Activated naive CD4-positive, alpha-beta T cell treated with anti-CD3 and anti-CD28 coated beads, Interleukin-2, amount 50 U/mL, for 24 hours (primary cell): ENCODE measurements around the gene NMNAT3.

Experiments
- H3K27ac Mint-ChIP-seq: one replicate; pipeline ENCODE4 v1.8.0; 2021; ENCODE audit warnings: mild to moderate bottlenecking, mixed read lengths
- H3K27me3 Mint-ChIP-seq: one replicate; pipeline ENCODE4 v1.8.0; 2021; ENCODE audit warnings: mixed read lengths
- H3K36me3 Mint-ChIP-seq: one replicate; pipeline ENCODE4 v1.8.0; 2021; ENCODE audit warnings: mixed read lengths
- H3K4me1 Mint-ChIP-seq: one replicate; pipeline ENCODE4 v1.8.0; 2021; ENCODE audit warnings: mixed read lengths
- H3K4me3 Mint-ChIP-seq: one replicate; pipeline ENCODE4 v1.8.0; 2021; ENCODE audit warnings: mild to moderate bottlenecking, mixed read lengths
- H3K9me3 Mint-ChIP-seq: one replicate; pipeline ENCODE4 v1.8.0; 2021; ENCODE audit warnings: mixed read lengths

NMNAT3 gene

DNA sequence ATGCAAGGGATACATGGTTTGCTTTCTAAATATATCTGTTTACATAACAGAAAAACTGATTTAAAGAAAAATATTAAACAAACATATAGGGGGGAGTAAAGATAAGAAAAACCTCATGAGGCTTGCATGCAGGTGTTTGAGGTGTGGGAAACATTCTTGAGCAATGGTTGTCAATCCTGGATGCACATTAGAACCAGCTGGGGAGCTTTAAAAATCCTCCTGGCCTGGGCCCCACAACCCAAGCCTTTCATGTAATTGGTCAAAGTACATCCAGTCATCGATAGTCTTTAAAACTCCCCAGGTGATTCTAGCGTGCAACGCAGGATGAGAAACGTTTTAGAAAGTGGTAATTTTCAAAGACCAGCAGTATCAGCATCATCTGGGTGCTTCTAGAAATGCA is 18.3 kb downstream of the NMNAT3 start:
- H3K27ac Mint-ChIP-seq = no peak overlapping the region
- H3K9me3 Mint-ChIP-seq = no peaks in the 10 kb centered on the region
- H3K27me3 Mint-ChIP-seq = no peaks in the 10 kb centered on the region
- no peak overlapping the region for H3K4me3 Mint-ChIP-seq
- peaks cover 9% of the 10 kb centered on the region for H3K36me3 Mint-ChIP-seq
- H3K4me1 Mint-ChIP-seq = no peaks in the 10 kb centered on the region

DNA sequence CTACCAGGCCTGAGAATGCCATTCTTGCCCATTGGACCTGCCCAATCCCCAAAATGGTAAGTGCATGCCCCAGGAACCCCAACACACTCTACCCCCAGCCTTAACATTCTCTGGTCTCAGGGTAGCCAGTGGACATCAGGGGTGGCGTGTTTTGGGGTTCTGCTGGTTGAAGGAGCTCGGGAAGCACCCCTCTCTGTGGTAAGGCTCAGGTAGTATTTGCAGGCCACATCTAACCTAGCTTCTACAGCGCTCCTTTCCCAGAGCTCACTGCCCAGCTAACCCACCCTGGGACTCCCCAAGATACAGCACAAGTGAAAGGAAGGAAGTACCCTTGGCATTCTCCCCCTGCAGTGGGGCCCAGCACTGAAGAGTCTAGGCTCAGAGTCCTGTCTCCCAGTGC is 19.8 kb downstream of the NMNAT3 start:
- H3K27me3 Mint-ChIP-seq = no peaks in the 10 kb centered on the region
- H3K36me3 Mint-ChIP-seq = peaks cover 9% of the 10 kb centered on the region
- H3K4me3 Mint-ChIP-seq = no peak overlapping the region
- H3K4me1 Mint-ChIP-seq = no peaks in the 10 kb centered on the region
- H3K9me3 Mint-ChIP-seq = no peaks in the 10 kb centered on the region
- H3K27ac Mint-ChIP-seq = no peak overlapping the region

- Mint-ChIP-seq H3K4me3 (no peak overlapping the region), H3K27ac (no peak overlapping the region), H3K9me3 (no peaks in the 10 kb centered on the region), H3K27me3 (no peaks in the 10 kb centered on the region), H3K36me3 (peaks cover 9% of the 10 kb centered on the region), H3K4me1 (no peaks in the 10 kb centered on the region)
Observed at GRCh38 chr3:139657434-139657833, 20.3 kb downstream of the NMNAT3 start.

DNA sequence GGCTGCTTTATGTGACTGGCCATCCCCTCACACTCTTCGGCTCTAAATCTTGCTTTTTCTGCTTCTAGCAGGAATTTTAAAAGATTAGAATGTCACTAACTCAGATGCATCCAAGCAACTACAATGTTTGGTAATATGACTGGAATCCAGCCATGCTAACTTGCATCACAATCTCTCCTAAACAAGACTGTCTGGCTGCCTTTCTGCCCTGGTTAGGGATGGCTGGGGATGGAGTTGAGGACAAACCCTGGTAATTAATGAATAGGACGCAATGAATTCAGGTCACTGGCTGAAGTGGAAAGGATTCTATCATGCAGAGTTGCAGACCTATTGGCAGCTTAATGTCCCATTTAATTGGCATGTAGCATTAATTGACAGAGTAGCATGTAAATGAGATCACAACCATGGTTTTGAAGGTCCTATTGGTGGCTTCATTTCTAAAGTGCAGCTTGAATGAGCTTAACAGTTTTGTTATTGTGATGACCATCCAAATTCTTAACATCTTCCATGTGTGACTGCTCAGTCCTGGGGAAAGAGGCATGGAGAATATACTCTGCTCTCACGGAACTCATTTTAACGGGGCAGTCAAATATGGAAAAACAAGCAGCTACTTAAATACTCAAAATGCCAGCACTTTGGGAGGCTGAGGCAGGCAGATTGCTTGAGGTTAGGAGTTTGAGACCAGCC is 21.7 kb downstream of the NMNAT3 start:
- Mint-ChIP-seq H3K27ac (no peak overlapping the region), H3K4me1 (no peaks in the 10 kb centered on the region), H3K9me3 (no peaks in the 10 kb centered on the region), H3K36me3 (peaks cover 7% of the 10 kb centered on the region), H3K4me3 (no peak overlapping the region), H3K27me3 (no peaks in the 10 kb centered on the region)

DNA sequence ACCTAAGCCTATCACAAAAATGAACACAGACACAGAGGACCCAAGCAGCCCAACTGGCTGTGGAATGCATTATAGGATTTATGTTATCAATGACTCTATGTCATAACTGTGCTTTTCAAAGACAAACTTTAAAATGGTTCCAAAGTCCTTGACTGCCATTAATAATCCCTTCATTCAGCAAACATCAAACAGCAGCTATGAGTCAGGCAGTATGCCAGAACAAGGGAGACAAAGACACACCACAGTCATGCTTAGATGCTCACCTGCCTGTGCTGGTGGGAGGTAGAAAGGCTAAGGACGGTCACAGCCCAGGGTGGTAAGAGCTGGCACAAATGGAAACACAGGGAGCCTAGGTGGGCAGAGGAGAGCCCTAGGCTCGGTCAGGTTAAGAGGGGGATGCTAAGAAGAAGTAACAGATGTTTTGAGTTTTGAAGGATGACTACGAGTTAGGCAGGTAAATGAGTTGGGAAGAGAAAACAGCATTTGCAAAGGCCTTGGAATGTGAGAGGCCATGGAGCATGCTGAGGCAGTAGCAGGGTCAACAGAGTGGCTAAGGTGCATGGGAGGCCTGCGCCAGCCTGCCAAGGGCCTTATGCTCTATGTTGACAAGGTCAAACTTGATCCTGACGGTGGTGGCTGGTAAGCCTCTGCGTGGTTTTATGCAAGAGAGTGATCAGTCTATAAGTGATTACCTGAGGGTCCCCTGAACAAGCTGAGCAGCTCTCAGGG is 23.0 kb downstream of the NMNAT3 start:
- Mint-ChIP-seq H3K36me3 (peaks cover 3% of the 10 kb centered on the region), H3K27ac (no peak overlapping the region), H3K27me3 (no peaks in the 10 kb centered on the region), H3K4me3 (no peak overlapping the region), H3K9me3 (no peaks in the 10 kb centered on the region), H3K4me1 (no peaks in the 10 kb centered on the region)

DNA sequence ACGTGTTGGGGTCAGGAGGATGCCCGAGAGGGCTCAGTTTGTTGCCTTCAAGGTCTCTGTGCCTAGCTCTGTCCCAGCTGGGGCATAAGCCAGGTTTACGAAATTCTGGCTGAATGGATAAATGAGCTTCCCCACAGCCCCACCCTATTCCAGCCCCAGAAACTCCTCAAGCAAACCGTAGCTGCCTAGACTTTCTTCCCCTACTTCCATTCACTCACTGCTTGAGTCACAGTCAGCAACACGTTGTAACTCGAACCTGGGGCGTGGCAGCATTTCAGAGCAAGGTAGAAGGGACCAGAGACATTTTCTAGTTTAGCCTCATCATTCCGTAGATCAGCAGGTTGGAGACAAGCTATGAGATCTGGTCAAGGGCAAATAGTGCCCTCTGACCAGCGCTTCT is 24.2 kb downstream of the NMNAT3 start:
- H3K27me3 Mint-ChIP-seq = no peaks in the 10 kb centered on the region
- H3K27ac Mint-ChIP-seq = no peak overlapping the region
- H3K4me3 Mint-ChIP-seq = no peak overlapping the region
- H3K9me3 Mint-ChIP-seq = no peaks in the 10 kb centered on the region
- no peaks in the 10 kb centered on the region for H3K4me1 Mint-ChIP-seq
- peaks cover 1% of the 10 kb centered on the region for H3K36me3 Mint-ChIP-seq

DNA sequence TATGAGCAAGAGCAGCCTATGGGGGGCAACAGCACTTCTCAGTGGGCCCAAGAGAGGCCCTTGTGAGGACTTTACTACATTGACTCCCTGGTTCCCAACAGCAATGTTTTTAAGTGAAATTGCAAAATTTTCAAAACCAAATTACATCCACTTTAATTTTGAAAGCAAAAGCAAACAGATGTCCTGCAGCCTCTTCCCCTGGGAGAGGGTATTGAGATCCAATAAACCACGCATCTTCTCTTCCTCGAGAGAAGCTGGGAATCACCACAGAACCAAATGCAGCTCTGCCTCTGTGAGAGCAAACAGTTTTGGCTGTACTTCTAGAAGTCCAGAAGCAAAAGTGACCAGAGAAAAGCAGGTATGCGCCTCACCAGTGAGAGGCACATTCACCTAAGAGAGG is 25.2 kb downstream of the NMNAT3 start:
- Mint-ChIP-seq H3K36me3 (no peaks in the 10 kb centered on the region), H3K4me1 (no peaks in the 10 kb centered on the region), H3K4me3 (no peak overlapping the region), H3K9me3 (no peaks in the 10 kb centered on the region), H3K27ac (no peak overlapping the region), H3K27me3 (no peaks in the 10 kb centered on the region)

DNA sequence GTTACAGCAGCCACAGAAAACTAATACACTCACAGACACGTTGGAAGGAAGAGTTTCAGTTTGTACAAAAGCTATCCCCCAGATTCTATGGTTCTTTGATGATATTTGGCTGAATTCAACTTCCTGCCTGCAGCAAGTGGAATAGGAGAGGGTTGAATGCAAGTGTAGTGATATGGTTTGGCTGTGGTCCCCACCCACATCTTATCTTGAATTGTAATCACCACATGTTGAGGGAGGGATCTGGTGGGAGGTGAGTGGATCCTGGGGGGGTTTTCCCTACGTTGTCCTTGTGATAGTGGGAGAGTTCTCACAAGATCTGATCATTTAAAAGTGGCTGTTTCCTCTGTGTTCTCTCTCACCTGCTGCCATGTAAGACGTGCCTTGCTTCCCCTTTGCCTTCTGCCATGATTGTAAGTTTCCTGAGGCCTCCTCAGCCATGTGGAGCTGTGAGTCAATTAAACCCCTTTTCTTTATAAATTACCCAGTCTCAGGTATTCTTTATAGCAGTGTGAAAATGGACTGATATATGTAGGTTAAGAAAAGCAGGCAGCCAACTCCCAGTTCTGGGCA is 29.8 kb downstream of the NMNAT3 start:
- Mint-ChIP-seq H3K27me3 (no peaks in the 10 kb centered on the region), H3K9me3 (peaks cover 5% of the 10 kb centered on the region), H3K36me3 (peaks cover 5% of the 10 kb centered on the region), H3K27ac (no peak overlapping the region), H3K4me1 (peaks cover 4% of the 10 kb centered on the region), H3K4me3 (no peak overlapping the region)

DNA sequence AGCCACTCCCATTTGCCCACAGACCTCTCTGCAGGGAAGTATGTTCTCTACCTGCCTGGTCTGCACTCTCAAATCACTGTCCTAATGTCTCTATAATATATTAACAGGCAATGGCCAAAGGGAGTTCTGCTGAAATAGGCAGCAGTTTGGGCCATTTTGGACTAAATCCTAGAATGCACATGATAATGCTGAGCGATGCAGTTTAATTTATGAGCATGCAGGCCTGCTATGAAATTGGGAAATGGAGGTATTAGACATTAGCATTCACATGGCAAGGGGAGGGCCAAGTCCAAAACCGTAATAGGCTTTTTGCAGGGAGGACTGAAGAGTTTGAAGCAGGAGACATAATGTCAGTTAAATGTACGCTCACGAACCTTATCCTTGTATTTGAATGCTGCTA is 31.3 kb downstream of the NMNAT3 start:
- H3K36me3 Mint-ChIP-seq = peaks cover 5% of the 10 kb centered on the region
- no peaks in the 10 kb centered on the region for H3K27me3 Mint-ChIP-seq
- H3K4me1 Mint-ChIP-seq = peaks cover 7% of the 10 kb centered on the region
- H3K9me3 Mint-ChIP-seq = peaks cover 5% of the 10 kb centered on the region
- H3K4me3 Mint-ChIP-seq = no peak overlapping the region
- no peak overlapping the region for H3K27ac Mint-ChIP-seq

GRCh38 chr3:139642996-139643395 is 34.8 kb downstream of the NMNAT3 start:
- H3K9me3 Mint-ChIP-seq = peaks cover 5% of the 10 kb centered on the region

DNA sequence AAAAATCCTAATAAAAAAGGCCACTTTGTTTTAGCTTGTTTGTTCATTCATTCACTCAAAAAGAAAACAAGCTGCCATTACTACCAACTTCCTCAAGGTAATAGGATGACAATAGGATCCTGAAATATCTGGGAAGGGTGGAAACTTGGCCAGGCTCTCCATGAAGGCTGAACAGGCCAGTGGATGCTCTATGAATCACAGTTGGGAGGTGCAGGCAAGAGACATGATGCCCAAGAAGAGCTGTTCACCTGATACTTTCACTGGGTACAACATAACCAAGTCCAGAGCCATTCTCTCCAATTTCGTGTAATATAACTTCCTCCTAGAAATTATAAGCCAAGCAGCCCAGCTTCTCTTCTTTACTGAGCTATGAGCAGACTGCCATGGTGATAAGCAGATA is 37.3 kb downstream of the NMNAT3 start:
- Mint-ChIP-seq H3K4me3 (no peak overlapping the region), H3K4me1 (peaks cover 7% of the 10 kb centered on the region), H3K9me3 (peaks cover 5% of the 10 kb centered on the region), H3K36me3 (peaks cover 10% of the 10 kb centered on the region), H3K27ac (no peak overlapping the region), H3K27me3 (no peaks in the 10 kb centered on the region)

More at GRCh38 chr3:139642996-139643395, 34.8 kb downstream of the NMNAT3 start:
- H3K36me3 Mint-ChIP-seq = peaks cover 12% of the 10 kb centered on the region
- H3K4me3 Mint-ChIP-seq = no peak overlapping the region
- no peaks in the 10 kb centered on the region for H3K27me3 Mint-ChIP-seq
- H3K27ac Mint-ChIP-seq = no peak overlapping the region
- H3K4me1 Mint-ChIP-seq = peaks cover 7% of the 10 kb centered on the region

DNA sequence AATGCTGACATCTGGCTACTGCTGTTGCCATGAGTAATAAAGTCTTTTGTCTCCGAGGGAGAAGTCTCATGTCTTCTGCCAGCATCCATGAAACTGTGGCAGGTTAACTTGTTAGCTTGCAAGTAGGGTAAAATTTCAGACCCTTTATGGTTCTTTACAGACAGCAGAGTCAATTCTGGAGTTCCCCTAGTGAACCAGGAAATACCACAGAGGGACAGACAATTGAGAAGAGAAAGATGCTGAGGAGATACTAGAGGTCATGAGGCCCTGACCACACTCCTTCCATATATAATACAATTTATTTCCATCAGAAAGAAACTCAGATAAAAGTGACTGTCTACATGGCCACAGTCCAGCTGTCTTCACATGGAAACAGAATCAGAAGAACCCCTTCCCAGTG is 38.1 kb downstream of the NMNAT3 start:
- peaks cover 9% of the 10 kb centered on the region for H3K36me3 Mint-ChIP-seq
- no peaks in the 10 kb centered on the region for H3K27me3 Mint-ChIP-seq
- no peak overlapping the region for H3K4me3 Mint-ChIP-seq
- H3K9me3 Mint-ChIP-seq = peaks cover 5% of the 10 kb centered on the region
- H3K4me1 Mint-ChIP-seq = peaks cover 7% of the 10 kb centered on the region
- H3K27ac Mint-ChIP-seq = no peak overlapping the region

DNA sequence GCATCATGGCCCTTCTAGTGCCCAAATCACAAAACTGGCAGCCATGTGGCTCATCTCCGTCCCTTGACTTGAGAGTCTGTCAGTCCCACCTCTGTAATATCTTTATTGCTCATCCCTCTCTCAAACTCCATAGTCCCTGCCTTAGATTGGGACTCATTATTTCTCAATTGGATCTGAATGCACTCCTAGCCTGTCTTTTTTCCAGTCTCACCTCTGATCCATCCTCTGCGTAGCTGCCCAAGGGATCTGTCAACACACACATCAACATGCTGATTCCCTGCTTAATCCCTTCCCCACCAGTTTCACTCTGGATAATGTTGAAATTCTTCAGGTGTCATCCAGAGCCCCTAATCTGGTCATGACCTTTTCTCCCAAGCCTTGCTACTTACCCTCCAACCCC is 39.3 kb downstream of the NMNAT3 start:
- no peak overlapping the region for H3K27ac Mint-ChIP-seq
- no peaks in the 10 kb centered on the region for H3K9me3 Mint-ChIP-seq
- peaks cover 7% of the 10 kb centered on the region for H3K4me1 Mint-ChIP-seq
- H3K36me3 Mint-ChIP-seq = peaks cover 13% of the 10 kb centered on the region
- H3K27me3 Mint-ChIP-seq = no peaks in the 10 kb centered on the region
- H3K4me3 Mint-ChIP-seq = no peak overlapping the region

DNA sequence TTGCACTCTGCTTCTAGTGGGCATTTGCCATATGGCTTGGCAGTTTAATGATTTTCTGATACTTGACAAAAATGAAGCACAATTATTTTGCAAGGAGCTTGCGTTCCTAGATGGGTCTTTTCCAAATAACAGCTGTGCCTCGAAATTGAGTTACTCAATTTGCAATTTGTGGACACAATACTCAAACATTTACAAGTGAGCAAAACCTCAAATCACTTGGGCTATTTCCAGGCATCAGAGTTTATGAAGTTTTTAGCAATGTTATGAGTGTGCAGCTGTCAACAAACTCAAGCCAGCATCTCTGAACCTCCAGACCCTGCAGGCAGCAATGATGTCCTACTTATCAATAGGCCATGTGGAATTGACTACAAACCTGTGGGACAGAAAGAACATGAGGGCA is 41.3 kb downstream of the NMNAT3 start:
- Mint-ChIP-seq H3K27ac (no peak overlapping the region), H3K4me3 (no peak overlapping the region), H3K9me3 (no peaks in the 10 kb centered on the region), H3K4me1 (no peaks in the 10 kb centered on the region), H3K36me3 (peaks cover 17% of the 10 kb centered on the region), H3K27me3 (no peaks in the 10 kb centered on the region)

GRCh38 chr3:139634111-139634635 is 43.6 kb downstream of the NMNAT3 start:
- Mint-ChIP-seq H3K4me3 (no peak overlapping the region), H3K27ac (no peak overlapping the region), H3K4me1 (no peaks in the 10 kb centered on the region), H3K27me3 (no peaks in the 10 kb centered on the region), H3K9me3 (no peaks in the 10 kb centered on the region), H3K36me3 (peaks cover 17% of the 10 kb centered on the region)

- no peaks in the 10 kb centered on the region for H3K9me3 Mint-ChIP-seq
Observed at GRCh38 chr3:139633511-139633910, 44.3 kb downstream of the NMNAT3 start.

More at GRCh38 chr3:139633511-139633910, 44.3 kb downstream of the NMNAT3 start:
- Mint-ChIP-seq H3K4me1 (no peaks in the 10 kb centered on the region), H3K4me3 (no peak overlapping the region), H3K36me3 (peaks cover 13% of the 10 kb centered on the region), H3K27me3 (no peaks in the 10 kb centered on the region), H3K27ac (no peak overlapping the region)
